Aorta (tissue), 5 donors: ENCODE data around the gene ACTR3. TPM values are rescaled to one million over a fixed set of nuclear protein-coding genes. Genes with fewer than 3 reads are reported as not detected.
A peak's percentile ranks its signal among the peaks of the same experiment; 100 is the strongest.
"Not testable (repeated sequence)": the region's sequence is repeated elsewhere in the genome, so short reads cannot be mapped to it uniquely, and the experiment has no call there.

Experiments
- ATAC-seq: fragments of 200-7000 bp; cut with Tn5 transposase; one replicate; pipeline ENCODE4 v1.9.1; 2022; ENCODE audit warnings: moderate library complexity; ENCODE audit not compliant: low FRiP score
- DNase-seq, 2 donors: peaks; one replicate each; pipeline ENCODE4 v3.0.0-alpha.2; 2020
- H3K27ac ChIP-seq, 2 donors: one replicate each; pipeline ENCODE4 v1.5.1; 2013; ENCODE audit warnings: low read length in 2 of 2, mild to moderate bottlenecking in 2 of 2, moderate library complexity in 2 of 2, control low read depth in 1 of 2, inconsistent platforms in 1 of 2, low read depth in 1 of 2
- H3K27me3 ChIP-seq, 2 donors: one replicate each; pipeline ENCODE4 v1.6.1; 2013; ENCODE audit warnings: control low read depth in 1 of 2, low read length in 1 of 2, mild to moderate bottlenecking in 1 of 2, moderate library complexity in 1 of 2; ENCODE audit not compliant: insufficient read depth in 2 of 2, control insufficient read depth in 1 of 2
- H3K36me3 ChIP-seq, 2 donors: one replicate each; pipeline ENCODE4 v1.6.1; 2013; ENCODE audit warnings: control low read depth in 1 of 2, low read length in 1 of 2, mild to moderate bottlenecking in 1 of 2; ENCODE audit not compliant: insufficient read depth in 2 of 2, control insufficient read depth in 1 of 2
- H3K4me1 ChIP-seq, 2 donors: one replicate each; pipeline ENCODE4 v1.6.1; 2013; ENCODE audit warnings: low read length in 2 of 2, control low read depth in 1 of 2, mild to moderate bottlenecking in 1 of 2, moderate library complexity in 1 of 2; ENCODE audit not compliant: insufficient read depth in 2 of 2, control insufficient read depth in 1 of 2
- H3K4me3 ChIP-seq, 2 donors: one replicate each; pipeline ENCODE4 v1.5.1; 2013; ENCODE audit warnings: low read length in 2 of 2, control low read depth in 1 of 2, mild to moderate bottlenecking in 1 of 2
- H3K9me3 ChIP-seq: one replicate; pipeline ENCODE4 v1.6.1; 2013; ENCODE audit warnings: mild to moderate bottlenecking, low read length; ENCODE audit not compliant: control insufficient read depth
- WGBS, 2 donors: extraction: QIAGEN DNeasy Blood & Tissue Kit; methylation state at CpG; one replicate each; pipeline ENCODE4 v1.1.7; 2013; 5-methylcytosine and 5-hydroxymethylcytosine counted together
- intact Hi-C, 2 donors: fragments of 100-400 bp; cut with DNase I; formaldehyde crosslinking; loops; one replicate each; pipeline versions ENCODE4 v1.14.2 to v1.15.0; 2022
- long read RNA-seq, 2 donors: library from polyadenylated mRNA; unstranded; transcript quantifications; one replicate each; pipeline ENCODE4 v2.0.0, GENCODE V29; 2020 to 2021
- polyA plus RNA-seq, 2 donors: library from polyadenylated mRNA; stranded (reverse); fragments of 200-250 nt; gene quantifications; one replicate each; pipeline ENCODE4 v1.2.3, GENCODE V29; 2013
- total RNA-seq, 2 donors: library from RNA; stranded (reverse); fragmentation: NEBNext Ultra II Directional; extraction: Animal tissue kit (Norgen Biotek cat#: 25700); gene quantifications; one replicate each; pipeline ENCODE4 v1.2.1, GENCODE V29; 2021
- donor health status: healthy with polysubstance abuse.
- donor health status: Bipolar disorder and iron deficiency.
- donor health status: DM: no; HTN: no; CAD: no.
- donor health status: DM: no; HTN: no; CAD: no.
- donor health status: DM: yes; HTN: yes; CAD: no.

The ACTR3 gene
- 100 to 1,000 TPM; 222 to 318 TPM for total RNA-seq
- polyA plus RNA-seq, result 100 to 1,000 TPM in 1 of 2 donors, 10 to 100 TPM in 1; 66.3 to 126 TPM
- long read RNA-seq, donor 1, full-length matches to known transcripts, result 473 of 562 reads
- long read RNA-seq, donor 1, partial matches to known transcripts, result 51 of 562 reads
- long read RNA-seq, donor 1, other reads (novel, unspliced or antisense), result 38 of 562 reads
- long read RNA-seq, donor 2, full-length matches to known transcripts, result 76 of 105 reads
- long read RNA-seq, donor 2, partial matches to known transcripts, result 15 of 105 reads
- long read RNA-seq, donor 2, other reads (novel, unspliced or antisense), result 14 of 105 reads

GRCh38 chr2:113889471-113890252, at the start of gene ACTR3:
TSS of gene ACTR3 (plus strand) at chr2:113890089. CDS start at chr2:113890280, 191 bp downstream.
- ATAC-seq, result peak; percentile 99
- intact Hi-C loops, result loop anchor here (2.0 to 10.0 kb wide), 5 partner anchors 55 to 655 kb away; partner anchors contain the start of gene SLC35F5 (in 2 of the 2)
- Histone ChIP-seq H3K36me3 (no peaks in the 10 kb centered on the region), H3K27ac (peak within 1 kb of the TSS; percentile 96 to 97), H3K9me3 (no peaks in the 10 kb centered on the region), H3K4me1 (peaks cover 1 to 4% of the 10 kb centered on the region in 2 donors), H3K4me3 (peak within 1 kb of the TSS; percentile 90 to 98), H3K27me3 (no peaks in the 10 kb centered on the region)
- peak; percentile 99 for DNase-seq
- 0 to 1% methylated on average over 38 to 51 of the region's 51 CpGs for WGBS, 2 donors

- 86% methylated on average over 7 of the region's 7 CpGs for WGBS, 2 donors
- no peak for ATAC-seq
- intact Hi-C loops, result no loop called here
Measured at GRCh38 chr2:113840518-113840917, 49.4 kb upstream of the ACTR3 start.

DNA sequence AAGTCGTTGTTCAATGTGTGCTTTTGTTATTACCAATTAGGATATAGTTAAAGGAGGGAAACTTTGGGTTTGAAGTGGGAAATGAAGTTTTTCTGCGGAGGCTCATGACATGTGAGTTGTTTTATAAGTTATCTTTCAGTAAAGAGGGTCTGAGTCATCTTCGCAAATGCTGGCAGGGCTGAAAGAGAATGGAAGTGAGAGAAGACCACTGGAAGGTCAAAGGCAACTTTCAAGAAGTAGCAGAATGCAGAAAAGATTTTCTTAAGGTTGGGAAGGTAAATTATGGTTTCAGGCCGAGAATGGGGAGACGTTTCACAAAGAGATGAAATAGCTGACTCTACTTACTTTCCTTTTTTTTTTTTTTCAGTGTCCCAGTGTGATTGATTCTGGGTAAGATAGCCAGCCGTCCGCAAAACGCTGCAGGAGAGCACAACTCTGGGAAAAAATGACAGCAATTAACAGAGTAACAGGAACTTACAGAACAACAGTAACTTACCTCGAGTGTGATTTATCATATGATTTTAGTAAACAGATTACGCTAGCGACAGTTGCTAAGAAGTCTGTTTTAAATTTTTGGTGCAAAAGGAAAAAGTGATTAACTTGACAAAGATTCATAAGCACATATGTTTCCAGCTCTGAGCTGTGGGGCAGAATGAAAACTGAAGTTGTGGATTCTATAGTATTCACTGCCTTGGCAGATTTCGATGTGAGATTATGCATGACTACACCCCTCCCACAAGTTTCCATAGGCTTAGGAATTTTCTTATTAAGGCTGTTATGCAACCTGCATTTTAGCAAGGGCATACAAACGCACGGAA, 46.8 kb upstream of the ACTR3 start:
- intact Hi-C loops, result no loop called here
- H3K36me3 ChIP-seq, result no peaks in the 10 kb centered on the region
- ATAC-seq (no peak), DNase-seq (no peak)
- H3K4me3 ChIP-seq, result no peak overlapping the region
- H3K27me3 ChIP-seq, result no peaks in the 10 kb centered on the region
- no peaks in the 10 kb centered on the region for H3K4me1 ChIP-seq
- no peaks in the 10 kb centered on the region for H3K9me3 ChIP-seq
- 67% methylated on average over 14 of the region's 14 CpGs for WGBS, 2 donors
- H3K27ac ChIP-seq, result no peak overlapping the region

More at GRCh38 chr2:113840518-113840917, 49.4 kb upstream of the ACTR3 start:
- no peaks in the 10 kb centered on the region for H3K4me1 ChIP-seq
- no peaks in the 10 kb centered on the region for H3K27me3 ChIP-seq
- H3K27ac ChIP-seq, result no peak overlapping the region
- H3K36me3 ChIP-seq, result no peaks in the 10 kb centered on the region
- DNase-seq, result no peak
- H3K9me3 ChIP-seq, result no peaks in the 10 kb centered on the region
- no peak overlapping the region for H3K4me3 ChIP-seq

- H3K4me3 ChIP-seq, H3K27me3 ChIP-seq, intact Hi-C loops, H3K9me3 ChIP-seq, DNase-seq, ATAC-seq, H3K27ac ChIP-seq, H3K36me3 ChIP-seq, H3K4me1 ChIP-seq: not testable (repeated sequence)
- WGBS, 2 donors, result 74 to 85% methylated on average over 4 of the region's 4 CpGs
Measured at GRCh38 chr2:113843737-113844050, 46.2 kb upstream of the ACTR3 start.

DNA sequence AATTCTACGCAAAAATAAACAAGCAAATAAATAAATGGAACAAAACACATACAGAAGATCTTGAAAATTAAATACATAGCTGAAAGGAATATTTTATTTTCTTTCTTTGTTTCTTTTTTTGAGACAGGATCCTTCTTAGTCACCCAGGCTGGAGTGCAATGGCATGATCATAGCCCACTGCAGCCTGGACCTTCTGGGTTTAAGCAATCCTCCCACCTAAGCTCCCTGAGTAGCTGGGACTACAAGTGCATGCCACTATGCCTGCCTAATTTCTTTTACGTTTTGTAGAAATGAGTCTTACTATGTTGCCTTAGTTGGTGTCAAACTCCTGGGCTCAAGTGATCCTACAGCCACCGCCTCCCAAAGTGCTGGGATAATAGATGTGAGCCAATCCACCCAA, 44.6 kb upstream of the ACTR3 start:
- Histone ChIP-seq H3K36me3 (no peaks in the 10 kb centered on the region), H3K9me3 (no peaks in the 10 kb centered on the region), H3K27me3 (no peaks in the 10 kb centered on the region), H3K4me1 (no peaks in the 10 kb centered on the region), H3K4me3 (no peak overlapping the region), H3K27ac (no peak overlapping the region)
- ATAC-seq (no peak), DNase-seq (no peak)
- WGBS, 2 donors, result 58 to 78% methylated on average over 3 of the region's 3 CpGs
- intact Hi-C loops, result no loop called here

GRCh38 chr2:113845796-113846195, 44.1 kb upstream of the ACTR3 start:
- H3K36me3 ChIP-seq, H3K27me3 ChIP-seq, H3K27ac ChIP-seq, intact Hi-C loops, ATAC-seq, H3K4me1 ChIP-seq, DNase-seq, H3K9me3 ChIP-seq, H3K4me3 ChIP-seq: not testable (repeated sequence)
- WGBS, 2 donors, result 76 to 81% methylated on average over 4 of the region's 4 CpGs

- Histone ChIP-seq H3K4me1 (no peaks in the 10 kb centered on the region), H3K36me3 (no peaks in the 10 kb centered on the region), H3K27ac (no peak overlapping the region), H3K9me3 (no peaks in the 10 kb centered on the region), H3K27me3 (no peaks in the 10 kb centered on the region), H3K4me3 (no peak overlapping the region)
- DNase-seq (no peak), ATAC-seq (no peak)
- intact Hi-C loops, result no loop called here
- 76 to 77% methylated on average over 2 of the region's 2 CpGs for WGBS, 2 donors
Measured at GRCh38 chr2:113846429-113846828, 43.5 kb upstream of the ACTR3 start.

DNA sequence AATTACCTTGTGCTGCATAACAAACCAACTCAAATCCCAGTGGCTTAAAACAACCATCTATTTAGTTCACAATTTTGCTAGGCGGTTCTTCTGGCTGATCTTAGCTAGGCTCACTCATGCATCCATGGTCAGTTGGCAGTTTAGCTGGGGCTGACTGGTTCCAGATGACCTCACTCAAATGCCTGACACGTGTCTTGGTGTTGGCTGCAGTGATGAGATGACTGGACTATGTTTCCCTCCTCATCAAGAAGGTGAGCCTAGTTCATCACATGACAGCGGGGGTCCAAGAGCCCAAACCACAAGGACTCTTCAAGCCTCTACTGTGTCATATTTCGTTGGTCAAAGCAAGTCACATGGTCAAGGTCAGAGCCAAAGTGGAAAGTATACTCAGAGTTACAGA, 42.7 kb upstream of the ACTR3 start:
- no peaks in the 10 kb centered on the region for H3K4me1 ChIP-seq
- DNase-seq (no peak), ATAC-seq (no peak)
- no peaks in the 10 kb centered on the region for H3K36me3 ChIP-seq
- intact Hi-C loops, result no loop called here
- WGBS, 2 donors, result 70 to 72% methylated on average over 4 of the region's 4 CpGs
- H3K27ac ChIP-seq, result no peak overlapping the region
- no peaks in the 10 kb centered on the region for H3K9me3 ChIP-seq
- no peaks in the 10 kb centered on the region for H3K27me3 ChIP-seq
- H3K4me3 ChIP-seq, result no peak overlapping the region
